K562 (cell line): ENCODE measurements around the gene GNAL. TPM values are rescaled to one million over a fixed set of nuclear protein-coding genes. Genes with fewer than 3 reads are reported as not detected.

Source experiments
- ATAC-seq: fragments of 200-7000 bp; cut with Tn5 transposase; 3 replicates; pipeline ENCODE4 v1.9.1; 2020; ENCODE audit warnings: moderate library complexity
- BruUV-seq: library from RNA; stranded (reverse); fragments of 400-500 nt; replicated peaks from 2 replicates; lab custom pipeline; 2021; lab: Mats Ljungman, UMichigan
- CTCF ChIA-PET: fragments of 300-600 bp; formaldehyde crosslinking; extraction: SDS; loops from one replicate; lab custom pipeline; 2021; ENCODE audit warnings: low intra/inter-chr PET ratio; lab: Yijun Ruan, JAX
- POLR2A ChIA-PET: fragments of 300-600, 350-650 bp; sonication (Branson Sonifier 250); formaldehyde crosslinking; extraction: SDS; loops from one replicate; lab custom pipeline; 2021; ENCODE audit warnings: antibody characterized with exemption, inconsistent platforms; lab: Yijun Ruan, JAX
- DNase-seq, 4 experiments: peaks; one replicate each; pipeline versions ENCODE4 v3.0.0 to v3.0.0-alpha.2; 2011 to 2018; ENCODE audit warnings: low spot score in 3 of 4, mixed read lengths in 3 of 4; ENCODE audit errors: extremely low read depth in 1 of 4
- FAIRE-seq: peaks from 2 replicates; lab custom pipeline; 2011; peaks lifted over from hg19 to GRCh38; lab: Jason Lieb, UNC
- H2AFZ ChIP-seq: 2 replicates; pipeline ENCODE4 v1.6.0; 2011; ENCODE audit warnings: low read depth, low read length, control low read depth, inconsistent platforms
- H3K27ac ChIP-seq: fragments of 200-600 bp; 3 replicates; pipeline ENCODE4 v1.8.0; 2011; ENCODE audit warnings: low read depth, mild to moderate bottlenecking, control low read depth, inconsistent platforms, low read length, moderate library complexity, mixed read lengths; ENCODE audit errors: extremely low read depth
- H3K27me3 ChIP-seq, 2 experiments: fragments of 300-600 bp in 1 of 2; 2 replicates in 1 of 2; 3 replicates in 1 of 2; pipeline versions ENCODE4 v1.6.0 to v1.8.0; 2011; ENCODE audit warnings: inconsistent platforms in 2 of 2, low read length in 2 of 2, mild to moderate bottlenecking in 1 of 2, mixed read lengths in 1 of 2, moderate library complexity in 1 of 2; ENCODE audit not compliant: control insufficient read depth in 2 of 2, insufficient read depth in 2 of 2
- H3K36me3 ChIP-seq: fragments of 300-600 bp; 3 replicates; pipeline ENCODE4 v1.8.0; 2011; ENCODE audit warnings: mild to moderate bottlenecking, low read length, inconsistent platforms; ENCODE audit not compliant: control insufficient read depth, insufficient read depth
- H3K4me1 ChIP-seq, 2 experiments: fragments of 200-600 bp in 1 of 2; replicated peaks in 1 of 2; 2 replicates in 1 of 2; 3 replicates in 1 of 2; pipeline versions ENCODE4 v1.5.1 to v1.8.0; 2011; ENCODE audit warnings: inconsistent platforms in 2 of 2, low read length in 2 of 2, mild to moderate bottlenecking in 1 of 2, mixed read lengths in 1 of 2, moderate library complexity in 1 of 2; ENCODE audit not compliant: control insufficient read depth in 2 of 2, insufficient read depth in 2 of 2
- H3K4me2 ChIP-seq: 2 replicates; pipeline ENCODE4 v1.6.1; 2011; ENCODE audit warnings: low read length, control low read depth, inconsistent platforms, mixed read lengths; ENCODE audit not compliant: insufficient read depth
- H3K4me3 ChIP-seq: fragments of 200-600 bp; sonication (generic), shearing (Covaris generic); 2 replicates; pipeline ENCODE4 v1.5.1; 2016; ENCODE audit warnings: control low read depth, inconsistent platforms
- H3K79me2 ChIP-seq: fragments of 200-600 bp; 3 replicates; pipeline ENCODE4 v1.8.0; 2011; ENCODE audit warnings: low read length, inconsistent platforms; ENCODE audit not compliant: control insufficient read depth, insufficient read depth
- H3K9ac ChIP-seq, 2 experiments: 2 replicates each; pipeline versions ENCODE4 v1.6.0 to v1.6.1; 2011; ENCODE audit warnings: low read depth in 2 of 2, low read length in 2 of 2, control low read depth in 1 of 2, inconsistent platforms in 1 of 2, mild to moderate bottlenecking in 1 of 2, mixed read lengths in 1 of 2; ENCODE audit not compliant: insufficient read depth in 1 of 2
- H3K9me1 ChIP-seq: one replicate; pipeline ENCODE4 v1.6.0; 2011; ENCODE audit warnings: inconsistent platforms, mild to moderate bottlenecking, low read length, moderate library complexity; ENCODE audit not compliant: control insufficient read depth, insufficient read depth
- H3K9me3 ChIP-seq: replicated peaks from 2 replicates; pipeline ENCODE4 v1.5.1; 2011; ENCODE audit warnings: low read depth, low read length, inconsistent platforms; ENCODE audit not compliant: control insufficient read depth, insufficient read depth
- H4K20me1 ChIP-seq: replicated peaks from 2 replicates; pipeline ENCODE4 v1.6.1; 2011; ENCODE audit warnings: low read length, inconsistent platforms, mixed read lengths; ENCODE audit not compliant: control insufficient read depth, insufficient read depth
- RFX1 ChIP-seq: fragments of 450-650 bp; IDR thresholded peaks from 2 replicates; pipeline ENCODE4 v1.6.1; 2016; ENCODE audit warnings: mild to moderate bottlenecking, moderate library complexity
- SRSF1 ChIP-seq: fragments of 200-400 bp; formaldehyde crosslinking; IDR thresholded peaks from 2 replicates; pipeline ENCODE4 v1.6.1; 2017; ENCODE audit warnings: mild to moderate bottlenecking, low read depth, low read length, moderate library complexity
- ZNF639 ChIP-seq, 2 experiments: fragments of 200-800 bp in 1 of 2; sonication (Bioruptor generic) in 1 of 2; sonication (generic) in 1 of 2; formaldehyde crosslinking in 1 of 2; IDR thresholded peaks in 1 of 2; conservative IDR thresholded peaks in 1 of 2; 2 replicates each; pipeline versions ENCODE4 v1.5.0 to v1.6.1; 2016 to 2020; ENCODE audit warnings: missing compliant biosample characterization in 1 of 2, missing genetic modification characterization in 1 of 2, missing genetic modification reagents in 1 of 2
- WGBS: fragments of 100-300 bp; shearing (Covaris generic); methylation state at CpG from one replicate; pipeline ENCODE4 v1.1.6; 2016; ENCODE audit warnings: low coverage, mixed read lengths; ENCODE audit not compliant: insufficient coverage; ENCODE audit errors: missing lambda C conversion rate; 5-methylcytosine and 5-hydroxymethylcytosine counted together
- in situ Hi-C: fragments of 300-500 bp; cut with MboI; formaldehyde crosslinking; loops from 4 replicates; pipeline ENCODE4 v1.15.0; 2018; ENCODE audit warnings: inconsistent platforms, mixed read lengths
- intact Hi-C: fragments of 100-400 bp; cut with micrococcal nuclease; formaldehyde crosslinking; loops from 2 replicates; pipeline ENCODE4 v1.14.2; 2022
- polyA plus RNA-seq, 8 experiments: library from polyadenylated mRNA; depleted of rRNA in 4 of 8; stranded (reverse) in 5 of 8; unstranded in 3 of 8; fragments of >200 nt; fragmentation: Nextera tagmentation in 2 of 8; fragmentation: Illumina TruSeq in 1 of 8; extraction: Ambion mirVana in 2 of 8; extraction: Trizol in 1 of 8; gene quantifications; 2 replicates each; pipeline versions ENCODE4 v1.2.1 to v1.2.3, GENCODE V29; 2011 to 2014; ENCODE audit warnings: inconsistent platforms in 1 of 8, missing spikeins in 1 of 8
- total RNA-seq, 7 experiments: library from RNA; depleted of rRNA in 6 of 7; stranded (reverse); fragments of >200 nt in 6 of 7; fragmentation: Illumina TruSeq in 2 of 7; extraction: Trizol in 2 of 7; gene quantifications; 2 replicates each; pipeline versions ENCODE4 v1.2.1 to v1.2.3, GENCODE V29; 2011 to 2021; ENCODE audit warnings: low replicate concordance in 1 of 7

Gene GNAL
- total and polyA plus RNA-seq, 9 of the 15 experiments (the other 6 are each of a cell fraction or from before 2014, with no cell fraction given): under 0.01 to 0.10 (median 0.01) TPM; not detected in 5

- H4K20me1 ChIP-seq: 0 out of 2 replicates have a peak, but pooled peaks cover 4% of the 10 kb centered on the region
- BruUV-seq: TSS peak; percentile 97
- TF ChIP-seq ZNF639 (CRISPR knock-in tag; conservative IDR thresholded peaks at IDR 0.05 in 1 of 2, IDR thresholded peaks at IDR 0.05 in 1 of 2): peak in 1 of 2 experiments; percentile 36; a peak in 1 of 4 replicates
- TF ChIP-seq RFX1: peak; percentile 23; the same call in 1 of the 2 replicates
- TF ChIP-seq SRSF1: no peak
- TF ChIP-seq, all 486 proteins: peak for 2
- H3K4me1 ChIP-seq: peaks cover 15 to 19% of the 10 kb centered on the region in 2 experiments; a peak in 4 of 5 replicates
- H3K9me3 ChIP-seq: no peaks in the 10 kb centered on the region
- H3K36me3 ChIP-seq: 0 out of 3 replicates have a peak, but pooled peaks cover 2% of the 10 kb centered on the region
- peak overlapping the region; percentile 96 for H3K9ac ChIP-seq
- ChIA-PET CTCF (no interaction called here), POLR2A (interaction anchor here (1.1 kb wide), 1 partner anchor 21 kb away, joined by 4 read pairs; no protein-coding TSS in a partner anchor)
- peaks cover 24% of the 10 kb centered on the region for H3K79me2 ChIP-seq
- DNase-seq (no peak), ATAC-seq (peak; percentile 9), FAIRE-seq (no peak)
- peak overlapping the region; percentile 100 for H3K4me2 ChIP-seq
- H3K27me3 ChIP-seq: no peaks in the 10 kb centered on the region
- H3K27ac ChIP-seq: peak overlapping the region; percentile 83
- 0% methylated on average over 10 of the region's 10 CpGs for WGBS
- H3K9me1 ChIP-seq: no peaks in the 10 kb centered on the region
- in situ Hi-C loops: no loop called here
- H2AFZ ChIP-seq: peak overlapping the region; percentile 97
- H3K4me3 ChIP-seq: peak overlapping the region; percentile 97
- intact Hi-C loops: no loop called here
Measured at GRCh38 chr18:11850821-11851145, 161.7 kb downstream of the GNAL start.
